ENCODE results near the gene ZNF212. TPM values are rescaled to one million over a fixed set of nuclear protein-coding genes. Genes with fewer than 3 reads are reported as not detected.

Gene ZNF212
- total RNA-seq, 1 experiment from 2014 or later = 9.7 TPM

- no peaks in the 10 kb centered on the region for H4K20me1 ChIP-seq (ENCODE audit: low read length)
- peak overlapping the region; percentile 92 for H3K4me3 ChIP-seq (ENCODE audit: low read length)
- H3K79me2 ChIP-seq (ENCODE audit: low read length) = peaks cover 45% of the 10 kb centered on the region
- H3F3A ChIP-seq (ENCODE audit: low read length, unreplicated experiment) = no peaks in the 10 kb centered on the region
- POLR2A ChIA-PET (ENCODE audit: unreplicated experiment) = interaction anchor here (0.7 to 1.0 kb wide), 2 partner anchors 48 to 130 kb away, joined by 3 read pairs; no protein-coding TSS in a partner anchor
- peaks cover 37% of the 10 kb centered on the region for H3K4me1 ChIP-seq (ENCODE audit: insufficient read depth, low read length)
- no peaks in the 10 kb centered on the region for H3K27me3 ChIP-seq (ENCODE audit: low read length)
- no peak for DNase-seq
- intact Hi-C loops (cut with micrococcal nuclease) = loop anchor here (10.0 kb wide), 1 partner anchor 209 kb away; no protein-coding TSS in a partner anchor
- H3K9ac ChIP-seq (ENCODE audit: low read length) = peak overlapping the region; percentile 90
- CTCF ChIA-PET = no interaction called here
- peak overlapping the region; percentile 40 for H3K27ac ChIP-seq (ENCODE audit: low read length)
- TSS peak; percentile 58 for BruUV-seq (replicated peaks)
- no peak overlapping the region for H2AFZ ChIP-seq (ENCODE audit: low read length)
- ATAC-seq = 0 out of 2 replicates have a peak, but pooled peaks have one; percentile 0
- no peaks in the 10 kb centered on the region for H3K9me2 ChIP-seq (replicated peaks; ENCODE audit: low read length)
- no peak for TF ChIP-seq EZH2 (IDR thresholded peaks at IDR 0.05; ENCODE audit: low read length, unreplicated experiment)
- no peak for TF ChIP-seq EZH2phosphoT487 (IDR thresholded peaks at IDR 0.05; ENCODE audit: borderline replicate concordance, low read length)
- TF ChIP-seq CTCF (conservative IDR thresholded peaks at IDR 0.05; ENCODE audit: low read depth, low read length) = no peak
- peaks cover 16% of the 10 kb centered on the region for H3K36me3 ChIP-seq (ENCODE audit: low read depth, low read length)
- peak overlapping the region; percentile 92 for H3K4me2 ChIP-seq (ENCODE audit: low read length)
- no peaks in the 10 kb centered on the region for H3K9me3 ChIP-seq (ENCODE audit: low read length)
These were observed 43.2 kb upstream of the ZNF212 start for GRCh38 chr7:149196151-149196704.

- ChIA-PET POLR2A (ENCODE audit: unreplicated experiment) (no interaction called here), CTCF (no interaction called here)
- H3K27ac ChIP-seq (ENCODE audit: low read length) = peak overlapping the region; percentile 40
- DNase-seq = peak; percentile 34
- BruUV-seq (replicated peaks) = no TSS peak
- H3K79me2 ChIP-seq (ENCODE audit: low read length) = peaks cover 51% of the 10 kb centered on the region
- H3K9me2 ChIP-seq (replicated peaks; ENCODE audit: low read length) = no peaks in the 10 kb centered on the region
- no peaks in the 10 kb centered on the region for H3F3A ChIP-seq (ENCODE audit: low read length, unreplicated experiment)
- peak overlapping the region; percentile 90 for H3K9ac ChIP-seq (ENCODE audit: low read length)
- peak overlapping the region; percentile 92 for H3K4me2 ChIP-seq (ENCODE audit: low read length)
- peak overlapping the region; percentile 92 for H3K4me3 ChIP-seq (ENCODE audit: low read length)
- H3K36me3 ChIP-seq (ENCODE audit: low read depth, low read length) = peaks cover 20% of the 10 kb centered on the region
- peak; percentile 27 for ATAC-seq
- intact Hi-C loops (cut with micrococcal nuclease) = loop anchor here (10.0 kb wide), 1 partner anchor 208 kb away; no protein-coding TSS in a partner anchor
- H3K9me3 ChIP-seq (ENCODE audit: low read length) = no peaks in the 10 kb centered on the region
- no peaks in the 10 kb centered on the region for H3K27me3 ChIP-seq (ENCODE audit: low read length)
- H2AFZ ChIP-seq (ENCODE audit: low read length) = no peak overlapping the region
- TF ChIP-seq EZH2phosphoT487 (IDR thresholded peaks at IDR 0.05; ENCODE audit: borderline replicate concordance, low read length) (no peak), EZH2 (IDR thresholded peaks at IDR 0.05; ENCODE audit: low read length, unreplicated experiment) (no peak), CTCF (conservative IDR thresholded peaks at IDR 0.05; ENCODE audit: low read depth, low read length) (no peak)
- H4K20me1 ChIP-seq (ENCODE audit: low read length) = no peaks in the 10 kb centered on the region
- peaks cover 37% of the 10 kb centered on the region for H3K4me1 ChIP-seq (ENCODE audit: insufficient read depth, low read length)
These were observed 42.7 kb upstream of the ZNF212 start for GRCh38 chr7:149196705-149197171.

- CTCF ChIA-PET = no interaction called here
- H3K4me1 ChIP-seq (ENCODE audit: insufficient read depth, low read length) = peaks cover 37% of the 10 kb centered on the region
- no peaks in the 10 kb centered on the region for H3K9me3 ChIP-seq (ENCODE audit: low read length)
- intact Hi-C loops (cut with micrococcal nuclease) = loop anchor here (2.0 to 10.0 kb wide), 2 partner anchors 41 to 207 kb away; partner anchors contain the start of gene ZNF212
- H3K4me2 ChIP-seq (ENCODE audit: low read length) = no peak overlapping the region; the same call in 1 of the 2 replicates
- DNase-seq (no peak), ATAC-seq (no peak)
- no peak overlapping the region for H3K9ac ChIP-seq (ENCODE audit: low read length)
- H3K27me3 ChIP-seq (ENCODE audit: low read length) = no peaks in the 10 kb centered on the region
- no peaks in the 10 kb centered on the region for H3K9me2 ChIP-seq (replicated peaks; ENCODE audit: low read length)
- no peaks in the 10 kb centered on the region for H3F3A ChIP-seq (ENCODE audit: low read length, unreplicated experiment)
- H3K36me3 ChIP-seq (ENCODE audit: low read depth, low read length) = peaks cover 23% of the 10 kb centered on the region
- H3K27ac ChIP-seq (ENCODE audit: low read length) = no peak overlapping the region
- peaks cover 55% of the 10 kb centered on the region for H3K79me2 ChIP-seq (ENCODE audit: low read length)
- H2AFZ ChIP-seq (ENCODE audit: low read length) = no peak overlapping the region
- BruUV-seq (replicated peaks) = no TSS peak
- TF ChIP-seq EZH2 (IDR thresholded peaks at IDR 0.05; ENCODE audit: low read length, unreplicated experiment) (no peak), CTCF (conservative IDR thresholded peaks at IDR 0.05; ENCODE audit: low read depth, low read length) (no peak), EZH2phosphoT487 (IDR thresholded peaks at IDR 0.05; ENCODE audit: borderline replicate concordance, low read length) (no peak)
- POLR2A ChIA-PET (ENCODE audit: unreplicated experiment) = no interaction called here
- no peak overlapping the region for H3K4me3 ChIP-seq (ENCODE audit: low read length)
- no peaks in the 10 kb centered on the region for H4K20me1 ChIP-seq (ENCODE audit: low read length)
These were observed 41.8 kb upstream of the ZNF212 start for GRCh38 chr7:149197675-149198074.

Data from PC-3 (cell line).